ENCODE measurements around the gene LMNA. TPM values are rescaled to one million over a fixed set of nuclear protein-coding genes. Genes with fewer than 3 reads are reported as not detected.

Gene LMNA
- polyA plus RNA-seq, 12 donors = 240 to 804 (median 293) TPM

- no peak for DNase-seq
These were observed 34.2 kb upstream of the LMNA start for GRCh38 chr1:156080241-156080862.

- no peak for DNase-seq
These were observed 33.7 kb upstream of the LMNA start for GRCh38 chr1:156080863-156081179.

DNA sequence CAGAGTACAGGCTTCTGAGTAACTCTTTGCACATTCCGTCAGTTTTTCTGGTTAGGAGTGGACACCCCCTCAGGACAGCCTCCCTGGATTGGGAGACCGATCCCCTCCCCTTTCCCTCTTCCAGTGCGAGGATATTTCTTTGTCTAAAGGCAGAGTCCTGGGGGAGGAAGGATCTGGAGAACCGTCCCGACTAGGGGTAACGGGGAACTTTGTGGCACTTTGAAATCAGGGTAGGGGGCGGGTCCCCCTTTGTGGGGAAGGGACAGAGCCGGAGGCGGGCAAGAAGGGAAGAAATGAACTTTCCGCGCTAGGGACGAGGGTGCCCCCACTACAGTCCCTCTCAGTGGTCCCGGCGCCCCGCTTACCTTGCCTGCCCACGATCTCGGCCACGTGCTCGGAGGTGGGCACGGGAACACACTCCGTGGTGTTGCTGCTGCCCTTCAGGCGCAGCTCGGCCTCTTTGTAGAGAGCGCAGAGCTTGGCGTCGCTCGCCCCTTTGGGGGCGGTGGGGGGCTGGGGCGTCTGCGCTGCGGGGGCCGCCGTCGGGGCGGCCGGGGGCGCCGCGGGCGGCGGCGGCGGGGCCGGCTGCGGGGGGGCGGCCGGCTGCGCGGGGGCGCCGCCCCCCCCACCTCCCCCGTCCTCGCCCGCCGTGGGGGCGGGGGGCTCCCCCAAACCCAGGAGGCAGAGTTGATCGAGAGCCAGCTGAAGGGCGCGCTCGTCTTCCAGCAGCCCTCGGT is 33.2 kb upstream of the LMNA start:
- DNase-seq = no peak

DNA sequence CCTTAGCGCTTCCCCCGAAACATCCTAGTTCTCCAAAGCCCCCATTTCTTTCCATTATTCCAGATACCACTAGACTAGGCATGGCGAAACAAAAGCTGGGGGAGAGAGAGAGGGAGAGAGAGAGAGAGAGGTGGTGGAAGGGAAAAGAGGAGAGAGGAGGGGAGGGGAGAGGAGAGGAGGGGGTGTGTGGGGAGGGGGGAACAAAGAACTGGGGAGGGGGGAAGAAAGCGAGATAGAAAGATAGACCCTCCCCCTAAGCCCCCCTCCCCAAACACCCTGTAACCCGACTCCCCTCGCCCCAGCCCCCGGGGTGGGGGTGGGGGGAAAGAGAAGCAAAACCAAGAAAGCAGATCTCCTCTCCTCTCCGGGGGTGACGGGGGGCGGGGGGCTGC is 32.6 kb upstream of the LMNA start:
- DNase-seq = no peak

DNA sequence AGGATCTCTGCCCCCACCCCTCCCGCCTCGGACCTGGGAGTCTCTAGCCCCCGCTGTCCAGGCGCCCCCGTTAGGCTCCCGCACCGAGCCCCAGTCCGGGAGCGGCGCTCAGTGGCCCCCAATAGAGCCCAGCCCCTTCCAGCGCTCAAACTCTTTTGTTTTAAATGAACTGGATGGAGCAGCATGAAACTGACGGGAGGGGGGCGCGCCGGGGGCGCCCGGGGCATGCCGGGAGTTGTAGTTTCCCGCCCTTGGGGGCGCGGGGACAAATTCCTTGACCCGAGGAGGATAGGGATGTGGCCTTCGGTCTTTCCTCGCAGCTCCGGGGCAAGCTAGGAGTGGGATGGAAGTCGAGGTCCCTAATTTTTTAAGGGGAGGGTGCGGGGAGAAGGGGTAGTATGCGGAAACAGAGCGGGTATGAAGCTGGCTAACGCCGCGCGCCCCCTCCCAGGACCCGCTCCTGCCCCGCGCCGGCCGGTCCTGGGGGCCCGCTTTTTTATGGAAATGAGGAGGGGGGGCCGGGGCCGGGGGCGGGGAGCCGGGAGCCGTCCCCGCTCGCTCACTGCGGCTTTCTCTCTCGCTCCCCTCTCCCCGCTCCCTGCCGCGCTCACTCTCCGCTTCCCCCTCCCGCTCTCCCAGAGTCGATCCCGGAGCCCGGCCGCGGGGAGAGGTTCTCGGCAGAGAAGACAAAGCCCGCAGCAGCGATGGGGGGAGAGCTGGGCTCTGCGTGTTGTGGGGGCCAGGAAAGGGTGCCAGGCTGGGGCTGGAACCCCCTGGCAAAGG is 32.0 kb upstream of the LMNA start, which contains the start of gene MEX3A:
MEX3A (minus strand) TSS at position 157 of the 783 bp plus-strand sequence. CDS start 467 bp downstream, outside the sequence.
- peak; percentile 92 for DNase-seq

DNA sequence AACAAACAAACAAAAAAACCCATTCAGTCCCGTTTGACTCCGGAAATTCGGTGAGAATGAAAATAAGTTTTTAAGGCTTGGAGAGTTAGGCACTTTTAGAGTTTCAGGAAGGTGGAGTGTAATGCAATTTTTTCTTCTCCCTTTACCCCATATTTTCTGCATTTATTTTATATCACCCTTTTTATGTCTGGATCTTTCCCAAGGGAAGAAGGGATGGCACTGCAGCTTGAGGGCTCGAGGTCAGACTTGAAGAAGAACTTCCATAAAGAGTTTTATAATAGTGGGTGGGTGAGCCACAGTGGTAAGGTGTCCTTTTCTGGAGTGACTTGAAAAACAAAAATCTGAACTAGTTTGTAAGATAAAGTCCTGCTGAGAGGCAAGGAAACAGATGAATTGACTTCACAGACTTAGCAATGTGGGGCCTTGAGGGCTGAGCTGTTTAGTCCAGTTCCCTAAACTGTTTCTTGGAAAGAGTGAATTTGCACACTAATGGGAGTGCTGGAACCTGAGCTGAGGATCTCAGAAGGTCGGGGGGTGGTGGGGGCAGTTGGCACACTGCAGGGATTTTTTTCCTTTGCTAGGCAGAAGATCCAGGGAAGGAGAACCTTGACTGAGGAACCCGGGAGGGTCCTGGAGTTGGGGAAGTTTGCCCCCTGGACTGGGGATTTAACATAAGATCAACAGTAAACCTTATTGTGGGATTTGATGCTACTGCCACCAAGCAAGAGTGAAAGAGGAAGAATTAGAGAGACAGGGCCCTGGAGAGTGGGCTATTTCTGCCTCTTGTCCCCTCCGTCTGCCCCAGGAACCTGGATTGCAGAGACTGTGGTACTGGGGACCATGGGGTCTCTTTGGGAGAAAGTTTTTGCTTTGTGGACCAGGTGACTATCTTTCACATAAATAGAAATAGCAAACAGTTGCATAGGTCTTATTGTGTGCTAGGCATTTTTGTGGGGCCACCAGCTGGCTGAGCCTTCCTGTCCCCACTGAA is 30.4 kb upstream of the LMNA start:
- DNase-seq = no peak

DNA sequence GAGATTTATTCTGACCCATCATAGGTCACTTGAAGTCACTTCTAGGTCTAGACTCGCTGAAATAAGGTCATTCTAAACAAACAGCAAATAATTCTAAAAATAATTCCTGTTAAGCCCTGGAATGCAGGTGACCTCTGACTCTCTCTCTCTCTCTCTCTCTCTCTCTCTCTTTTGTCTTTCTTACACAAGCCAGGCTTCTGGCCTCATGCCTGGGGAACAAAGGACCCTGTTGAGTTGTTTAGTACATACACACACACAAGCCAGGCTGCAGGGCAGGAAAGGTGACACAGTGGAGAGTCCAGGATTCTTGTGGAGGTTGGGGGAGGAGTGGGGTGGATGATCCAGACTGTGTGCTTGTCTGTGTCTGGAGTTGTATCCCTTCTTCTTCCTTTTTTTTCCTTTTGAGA is 28.3 kb upstream of the LMNA start:
- DNase-seq = no peak

DNA sequence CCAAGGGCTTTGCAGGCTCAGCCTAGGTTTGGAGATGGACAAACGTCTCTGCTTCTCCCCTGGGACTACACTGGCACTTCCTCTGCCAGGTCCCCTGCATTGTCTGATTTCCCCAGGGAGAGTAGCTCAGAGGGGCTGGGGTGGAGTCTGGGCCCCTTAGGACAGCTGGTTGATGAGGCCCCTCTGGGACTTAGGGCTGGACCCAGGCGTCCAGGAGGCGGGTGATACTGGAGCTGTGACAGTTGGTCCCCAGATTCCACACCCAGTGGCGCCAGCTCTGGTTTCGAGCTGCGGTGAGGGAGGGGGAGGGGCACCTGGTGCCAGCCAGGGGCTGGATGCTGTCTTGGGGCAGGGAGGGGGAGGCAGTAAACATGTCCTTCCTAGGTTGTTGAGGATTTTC is 24.8 kb upstream of the LMNA start:
- DNase-seq = no peak

DNA sequence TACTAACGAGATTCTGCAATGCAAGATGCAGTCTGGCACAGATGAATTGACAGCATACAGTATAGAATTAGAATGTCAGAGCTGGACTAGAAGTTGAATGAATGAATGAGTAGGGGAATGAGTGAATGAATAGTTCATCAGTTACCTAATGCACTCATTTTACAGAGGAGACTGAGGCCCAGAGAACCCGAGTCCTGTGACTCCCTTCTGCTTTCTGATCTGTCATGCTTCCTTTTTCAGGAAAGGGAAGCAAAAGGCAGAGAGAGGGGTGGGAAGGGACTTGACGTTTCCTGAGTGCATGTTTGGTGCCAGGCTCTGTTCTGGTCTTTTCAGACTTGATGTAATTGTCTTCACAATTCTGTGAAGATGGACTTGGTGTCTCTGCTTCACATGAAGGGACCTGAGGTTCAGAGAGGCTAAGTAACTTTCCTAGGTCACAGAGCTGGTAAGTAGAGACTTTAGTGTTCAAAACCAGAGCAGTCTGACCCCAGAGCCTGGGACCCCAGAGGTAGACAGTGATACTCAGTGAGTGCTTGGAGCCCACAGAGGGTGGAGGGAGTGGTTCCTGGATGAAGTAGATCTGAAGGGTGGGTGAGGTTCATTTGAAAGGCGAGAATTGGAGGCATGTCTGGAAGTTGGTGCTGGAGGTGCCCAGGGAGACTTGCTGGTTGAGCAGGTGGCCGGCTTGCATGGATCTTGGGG is 24.2 kb upstream of the LMNA start:
- DNase-seq = no peak

- DNase-seq = peak; percentile 85
These were observed 23.7 kb upstream of the LMNA start for GRCh38 chr1:156090840-156091188.

GRCh38 chr1:156091610-156092009 is 22.9 kb upstream of the LMNA start:
- DNase-seq = no peak

DNA sequence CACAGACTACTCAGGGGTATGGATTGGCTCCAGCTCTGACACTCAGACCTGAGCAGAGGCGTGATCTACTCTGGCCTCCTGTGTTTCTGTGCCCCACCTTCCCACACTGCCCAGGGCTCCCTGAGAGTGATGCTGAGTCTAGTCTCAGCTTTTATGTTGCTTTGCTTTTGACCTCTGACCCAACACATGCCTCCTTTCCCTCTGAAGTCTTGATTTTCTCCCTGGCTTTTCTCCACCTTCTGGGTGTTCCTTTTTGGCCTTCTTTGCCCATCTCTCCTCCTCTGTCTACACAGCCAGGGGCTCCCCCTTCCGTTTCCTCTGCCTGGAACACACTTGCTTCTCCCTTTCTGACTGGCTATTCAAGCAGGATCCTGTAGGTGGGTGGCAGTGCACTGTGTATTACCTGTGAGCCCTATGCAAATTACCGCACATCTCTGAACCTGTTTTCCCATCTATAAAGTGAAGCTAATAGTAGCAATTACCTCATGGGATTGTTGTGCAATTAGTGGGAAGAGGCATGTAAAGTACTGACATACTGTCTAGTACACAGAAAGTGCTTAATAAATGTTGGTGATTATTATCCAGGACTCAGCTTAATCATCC is 18.5 kb upstream of the LMNA start:
- no peak for DNase-seq

- peak; percentile 87 for DNase-seq
These were observed 17.7 kb upstream of the LMNA start for GRCh38 chr1:156096640-156097391.

GRCh38 chr1:156097499-156098178 is 16.9 kb upstream of the LMNA start:
- DNase-seq = no peak

DNA sequence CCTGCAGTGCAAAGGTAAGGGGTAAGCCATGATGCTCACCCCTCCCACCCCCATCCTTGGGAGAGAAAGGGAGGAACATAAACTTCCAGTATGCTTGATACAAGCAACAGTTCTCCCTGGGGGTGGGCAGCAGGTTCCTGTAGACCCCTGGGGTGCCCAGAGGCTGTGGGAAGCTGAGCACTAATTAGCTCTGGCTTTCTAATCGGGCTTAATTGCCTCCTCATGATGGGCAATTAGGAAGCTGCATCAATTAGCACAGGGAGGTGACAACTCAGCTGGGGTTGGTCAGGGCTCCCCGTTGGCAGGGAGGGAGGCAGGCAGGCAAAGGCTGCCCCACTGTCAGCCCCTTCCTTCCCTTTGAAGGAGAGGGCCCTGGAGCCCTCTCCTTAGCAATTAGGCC is 15.7 kb upstream of the LMNA start:
- DNase-seq = no peak

GRCh38 chr1:156099282-156099681 is 15.2 kb upstream of the LMNA start:
- DNase-seq = no peak

GRCh38 chr1:156100205-156100995 is 14.1 kb upstream of the LMNA start:
- DNase-seq = no peak

DNA sequence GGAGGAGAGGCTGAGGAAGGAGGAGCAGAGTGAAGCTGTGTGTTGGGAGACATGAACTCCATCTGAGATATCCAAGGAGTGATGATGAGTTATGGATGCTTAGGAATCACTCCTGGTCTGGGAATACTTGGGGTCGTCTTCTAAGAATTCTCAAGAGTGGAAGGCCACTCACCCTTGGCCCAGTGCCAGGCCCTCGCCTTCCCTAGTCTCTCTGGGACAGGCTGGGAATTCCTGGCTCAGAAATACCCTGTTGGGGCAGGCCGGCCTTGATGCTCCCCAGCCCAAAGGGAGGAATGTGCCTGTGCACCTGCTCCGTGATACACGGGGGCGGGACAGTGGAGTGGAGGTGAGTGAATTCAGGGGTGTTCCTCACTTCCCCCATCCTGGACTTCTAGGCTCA is 12.6 kb upstream of the LMNA start:
- DNase-seq = no peak
